GM19395 (cell line): ENCODE data around the gene YARS1.
"Not testable (repeated sequence)": the region's sequence is repeated elsewhere in the genome, so short reads cannot be mapped to it uniquely, and the experiment has no call there.

Source experiments
- ATAC-seq: cut with Tn5 transposase; IDR thresholded peaks from one replicate; pipeline ENCODE4 v1.9.1; 2021; ENCODE audit warnings: mild to moderate bottlenecking, moderate library complexity; ENCODE audit not compliant: unreplicated experiment

YARS1 gene

GRCh38 chr1:32817815-32818786 is 943 bp upstream of the YARS1 start:
- peak; percentile 9 for ATAC-seq

GRCh38 chr1:32816676-32817158 is 441 bp downstream of the YARS1 start:
- ATAC-seq, result peak; percentile 11

GRCh38 chr1:32813941-32814739 is 3.0 kb downstream of the YARS1 start:
- no peak for ATAC-seq

- ATAC-seq, result no peak
Observed at GRCh38 chr1:32811917-32812316, 5.2 kb downstream of the YARS1 start.

- no peak for ATAC-seq
Observed at GRCh38 chr1:32811265-32811664, 5.9 kb downstream of the YARS1 start.

- no peak for ATAC-seq
Observed at GRCh38 chr1:32810358-32810757, 6.8 kb downstream of the YARS1 start.

GRCh38 chr1:32808580-32808979 is 8.6 kb downstream of the YARS1 start:
- ATAC-seq, result no peak

- no peak for ATAC-seq
Observed at GRCh38 chr1:32806910-32807523, 10.1 kb downstream of the YARS1 start.

- ATAC-seq, result no peak
Observed at GRCh38 chr1:32806290-32806689, 10.9 kb downstream of the YARS1 start.

GRCh38 chr1:32804460-32804859 is 12.7 kb downstream of the YARS1 start:
- ATAC-seq, result not testable (repeated sequence)

GRCh38 chr1:32801096-32801715 is 16.0 kb downstream of the YARS1 start:
- ATAC-seq, result no peak

GRCh38 chr1:32798679-32799416 is 18.3 kb downstream of the YARS1 start:
- ATAC-seq, result no peak

- no peak for ATAC-seq
Observed at GRCh38 chr1:32798191-32798590, 19.0 kb downstream of the YARS1 start.

- ATAC-seq, result no peak
Observed at GRCh38 chr1:32797456-32797855, 19.7 kb downstream of the YARS1 start.

GRCh38 chr1:32795763-32796162 is 21.4 kb downstream of the YARS1 start:
- not testable (repeated sequence) for ATAC-seq

GRCh38 chr1:32791881-32792280 is 25.3 kb downstream of the YARS1 start:
- ATAC-seq, result no peak

GRCh38 chr1:32789356-32789755 is 27.8 kb downstream of the YARS1 start:
- not testable (repeated sequence) for ATAC-seq

GRCh38 chr1:32786856-32787255 is 30.3 kb downstream of the YARS1 start:
- ATAC-seq, result no peak

- ATAC-seq, result no peak
Observed at GRCh38 chr1:32784817-32785216, 32.3 kb downstream of the YARS1 start.

GRCh38 chr1:32783851-32784250 is 33.3 kb downstream of the YARS1 start:
- ATAC-seq, result no peak
